Hepatocyte (in vitro differentiated cells): ENCODE measurements around the gene RGS3. TPM values are rescaled to one million over a fixed set of nuclear protein-coding genes. Genes with fewer than 3 reads are reported as not detected.

ENCODE experiments used
- DNase-seq: peaks from one replicate; pipeline ENCODE4 v3.0.0-alpha.2; 2016; ENCODE audit warnings: low spot score
- H2AFZ ChIP-seq: fragments of 200-600 bp; sonication (generic); 2 replicates; pipeline ENCODE4 v1.6.0; 2016; ENCODE audit warnings: antibody characterized with exemption, mild to moderate bottlenecking
- H3K27ac ChIP-seq: fragments of 200-600 bp; sonication (generic); 2 replicates; pipeline ENCODE4 v1.5.1; 2016; ENCODE audit warnings: mild to moderate bottlenecking
- H3K27me3 ChIP-seq: fragments of 200-600 bp; sonication (generic); 2 replicates; pipeline ENCODE4 v1.6.1; 2016
- H3K36me3 ChIP-seq: fragments of 200-600 bp; sonication (generic); replicated peaks from 2 replicates; pipeline ENCODE4 v1.5.1; 2016; ENCODE audit warnings: low read depth; ENCODE audit not compliant: insufficient read depth
- H3K4me1 ChIP-seq: fragments of 200-600 bp; sonication (generic); 2 replicates; pipeline ENCODE4 v1.5.1; 2016; ENCODE audit warnings: mild to moderate bottlenecking, moderate library complexity; ENCODE audit not compliant: insufficient read depth
- H3K4me2 ChIP-seq: fragments of 200-600 bp; sonication (generic); 2 replicates; pipeline ENCODE4 v1.6.0; 2016
- H3K4me3 ChIP-seq: fragments of 200-600 bp; sonication (generic); 2 replicates; pipeline ENCODE4 v1.5.1; 2016; ENCODE audit warnings: mild to moderate bottlenecking
- H3K79me2 ChIP-seq: fragments of 200-600 bp; sonication (generic); 2 replicates; pipeline ENCODE4 v1.6.0; 2017; ENCODE audit warnings: mild to moderate bottlenecking
- H3K9me2 ChIP-seq: fragments of 200-600 bp; sonication (generic); replicated peaks from 2 replicates; pipeline ENCODE4 v1.6.0; 2017; ENCODE audit warnings: mild to moderate bottlenecking; ENCODE audit not compliant: insufficient read depth
- H3K9me3 ChIP-seq: fragments of 200-600 bp; sonication (generic); 2 replicates; pipeline ENCODE4 v1.5.1; 2016; ENCODE audit warnings: low read depth, mild to moderate bottlenecking
- H4K20me1 ChIP-seq: fragments of 200-600 bp; sonication (generic); 2 replicates; pipeline ENCODE4 v1.6.0; 2016; ENCODE audit warnings: mild to moderate bottlenecking; ENCODE audit not compliant: insufficient read depth, poor library complexity, severe bottlenecking
- EZH2 ChIP-seq: fragments of 200-600 bp; sonication (generic); IDR thresholded peaks from 2 replicates; pipeline ENCODE4 v1.6.1; 2016; ENCODE audit warnings: antibody characterized with exemption, mild to moderate bottlenecking, borderline replicate concordance
- EZH2phosphoT487 ChIP-seq: fragments of 200-600 bp; sonication (generic); IDR thresholded peaks from one replicate; pipeline ENCODE4 v1.6.1; 2018; ENCODE audit warnings: antibody characterized with exemption, mild to moderate bottlenecking, low read depth, moderate library complexity; ENCODE audit not compliant: unreplicated experiment, severe bottlenecking
- WGBS: methylation state at CpG from one replicate; pipeline ENCODE4 v1.1.6; 2016; ENCODE audit warnings: low lambda C conversion rate; ENCODE audit errors: missing lambda C conversion rate; 5-methylcytosine and 5-hydroxymethylcytosine counted together
- polyA plus RNA-seq: library from polyadenylated mRNA; unstranded; fragments of >200 nt; fragmentation: Nextera tagmentation; extraction: Ambion mirVana; gene quantifications from 2 replicates; pipeline ENCODE4 v1.2.1, GENCODE V29; 2016
- total RNA-seq: library from RNA; depleted of rRNA; stranded (reverse); fragments of >200 nt; gene quantifications from 2 replicates; pipeline ENCODE4 v1.2.3, GENCODE V29; 2014
- TF ChIP-seq, protein P1 (sequence below): fragments of 200-600 bp; sonication (generic); IDR thresholded peaks from 2 replicates; pipeline ENCODE4 v1.5.1; 2016; ENCODE audit warnings: antibody characterized with exemption, mild to moderate bottlenecking; ENCODE audit not compliant: poor library complexity

Gene RGS3
- total and polyA plus RNA-seq, 2 experiments from 2014 or later, result 48.0 to 62.7 TPM

DNA sequence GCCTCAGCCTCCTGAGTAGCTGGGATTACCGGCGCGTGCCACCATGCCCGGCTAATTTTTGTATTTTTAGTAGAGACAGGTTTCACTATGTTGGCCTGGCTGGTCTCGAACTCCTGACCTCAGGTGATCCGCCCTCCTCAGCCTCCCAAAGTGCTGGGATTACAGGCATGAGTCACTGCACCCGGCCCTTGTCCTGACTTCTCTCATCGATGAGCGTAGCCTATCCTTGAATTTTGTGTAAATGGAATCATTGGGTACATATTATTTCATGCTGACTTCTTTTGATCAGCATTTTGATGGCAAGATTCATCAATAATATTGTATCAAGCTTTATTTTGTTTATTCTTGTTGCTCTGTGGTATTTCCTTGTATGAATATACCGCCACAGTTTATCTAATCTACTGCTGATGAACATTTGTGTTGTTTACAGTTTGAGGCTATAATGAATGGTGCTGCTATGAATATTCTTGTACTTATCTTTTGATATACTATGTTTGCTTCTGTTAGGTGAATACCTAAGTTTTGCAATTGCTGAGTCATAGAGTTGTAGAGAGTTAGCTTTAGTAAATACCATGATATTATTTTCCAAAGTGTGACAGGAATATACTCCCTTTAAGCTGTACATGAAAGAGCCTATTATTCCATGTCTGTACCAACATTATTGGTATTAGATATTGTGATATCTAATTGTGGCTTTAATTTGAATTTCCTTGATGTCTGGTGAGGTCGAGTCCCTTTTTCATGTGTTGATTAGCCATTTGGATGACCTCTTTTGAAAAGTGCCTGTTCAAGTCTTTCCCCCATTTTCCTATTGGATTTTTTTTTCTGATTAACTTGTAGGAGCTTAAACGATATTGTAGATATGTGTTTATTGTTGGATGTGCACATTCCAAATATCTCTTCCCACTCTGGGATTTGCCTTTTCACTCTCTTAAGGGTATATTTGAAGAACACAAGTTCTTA lies 107.5 kb downstream of the RGS3 start:
- Histone ChIP-seq H2AFZ (no peak overlapping the region), H3K27ac (no peak overlapping the region), H3K4me1 (peaks cover 34% of the 10 kb centered on the region), H3K36me3 (no peaks in the 10 kb centered on the region), H3K4me2 (no peak overlapping the region), H3K4me3 (no peak overlapping the region), H3K9me3 (no peaks in the 10 kb centered on the region), H3K27me3 (no peaks in the 10 kb centered on the region), H4K20me1 (no peaks in the 10 kb centered on the region), H3K79me2 (peaks cover 28% of the 10 kb centered on the region), H3K9me2 (no peaks in the 10 kb centered on the region)
- TF ChIP-seq, protein P1, sequence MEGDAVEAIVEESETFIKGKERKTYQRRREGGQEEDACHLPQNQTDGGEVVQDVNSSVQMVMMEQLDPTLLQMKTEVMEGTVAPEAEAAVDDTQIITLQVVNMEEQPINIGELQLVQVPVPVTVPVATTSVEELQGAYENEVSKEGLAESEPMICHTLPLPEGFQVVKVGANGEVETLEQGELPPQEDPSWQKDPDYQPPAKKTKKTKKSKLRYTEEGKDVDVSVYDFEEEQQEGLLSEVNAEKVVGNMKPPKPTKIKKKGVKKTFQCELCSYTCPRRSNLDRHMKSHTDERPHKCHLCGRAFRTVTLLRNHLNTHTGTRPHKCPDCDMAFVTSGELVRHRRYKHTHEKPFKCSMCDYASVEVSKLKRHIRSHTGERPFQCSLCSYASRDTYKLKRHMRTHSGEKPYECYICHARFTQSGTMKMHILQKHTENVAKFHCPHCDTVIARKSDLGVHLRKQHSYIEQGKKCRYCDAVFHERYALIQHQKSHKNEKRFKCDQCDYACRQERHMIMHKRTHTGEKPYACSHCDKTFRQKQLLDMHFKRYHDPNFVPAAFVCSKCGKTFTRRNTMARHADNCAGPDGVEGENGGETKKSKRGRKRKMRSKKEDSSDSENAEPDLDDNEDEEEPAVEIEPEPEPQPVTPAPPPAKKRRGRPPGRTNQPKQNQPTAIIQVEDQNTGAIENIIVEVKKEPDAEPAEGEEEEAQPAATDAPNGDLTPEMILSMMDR, result no peak
- TF ChIP-seq EZH2phosphoT487 (no peak), EZH2 (no peak)
- no peak for DNase-seq
- whole genome bisulfite sequencing, result 87% methylated on average over 12 of the region's 12 CpGs

DNA sequence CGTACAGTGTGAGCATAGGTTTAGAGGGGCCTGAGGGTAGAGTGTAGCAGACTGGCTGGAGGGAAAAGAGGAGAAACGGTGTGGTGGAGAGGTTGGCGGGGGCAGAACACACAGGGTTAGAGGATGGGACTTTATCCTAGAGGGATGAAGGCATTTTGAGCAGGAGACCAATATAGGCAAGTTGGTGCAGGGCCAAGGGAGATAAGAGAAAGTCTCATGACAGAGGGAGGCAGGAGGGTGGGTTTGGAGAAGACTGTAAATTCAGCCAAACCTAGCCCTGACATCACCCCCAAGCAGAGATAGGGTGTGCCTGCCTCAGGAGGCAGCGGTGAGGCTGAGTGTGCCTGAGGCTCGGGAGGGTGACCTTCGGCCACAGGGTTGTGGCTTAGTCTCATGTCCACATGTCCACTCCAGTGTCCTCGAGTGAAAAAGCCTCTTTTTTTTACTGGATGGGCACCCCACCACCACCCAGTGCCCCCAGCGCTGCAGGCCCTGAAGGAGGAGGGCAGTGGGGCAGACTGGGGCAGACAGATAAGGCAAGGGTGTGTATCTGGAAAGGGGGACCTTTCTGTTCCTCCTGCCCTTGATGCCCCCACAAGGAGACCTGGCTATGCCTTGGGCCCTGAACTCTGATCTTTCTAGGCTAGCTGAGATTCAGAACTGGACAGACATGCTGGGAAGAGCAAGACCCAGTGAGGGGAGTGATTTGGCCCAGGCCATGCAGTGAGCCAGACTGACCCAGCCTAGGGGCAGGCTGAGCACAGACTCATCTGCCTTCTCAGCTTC lies 108.7 kb downstream of the RGS3 start:
- Histone ChIP-seq H3K4me1 (peaks cover 26% of the 10 kb centered on the region), H3K4me3 (no peak overlapping the region), H3K9me3 (no peaks in the 10 kb centered on the region), H3K27ac (no peak overlapping the region), H3K9me2 (no peaks in the 10 kb centered on the region), H3K4me2 (no peak overlapping the region), H3K79me2 (peaks cover 17% of the 10 kb centered on the region), H4K20me1 (no peaks in the 10 kb centered on the region), H3K27me3 (no peaks in the 10 kb centered on the region), H2AFZ (no peak overlapping the region), H3K36me3 (no peaks in the 10 kb centered on the region)
- no peak for DNase-seq
- no peak for TF ChIP-seq EZH2
- no peak for TF ChIP-seq EZH2phosphoT487
- TF ChIP-seq, protein P1, result no peak
- 75% methylated on average over 8 of the region's 8 CpGs for WGBS

DNA sequence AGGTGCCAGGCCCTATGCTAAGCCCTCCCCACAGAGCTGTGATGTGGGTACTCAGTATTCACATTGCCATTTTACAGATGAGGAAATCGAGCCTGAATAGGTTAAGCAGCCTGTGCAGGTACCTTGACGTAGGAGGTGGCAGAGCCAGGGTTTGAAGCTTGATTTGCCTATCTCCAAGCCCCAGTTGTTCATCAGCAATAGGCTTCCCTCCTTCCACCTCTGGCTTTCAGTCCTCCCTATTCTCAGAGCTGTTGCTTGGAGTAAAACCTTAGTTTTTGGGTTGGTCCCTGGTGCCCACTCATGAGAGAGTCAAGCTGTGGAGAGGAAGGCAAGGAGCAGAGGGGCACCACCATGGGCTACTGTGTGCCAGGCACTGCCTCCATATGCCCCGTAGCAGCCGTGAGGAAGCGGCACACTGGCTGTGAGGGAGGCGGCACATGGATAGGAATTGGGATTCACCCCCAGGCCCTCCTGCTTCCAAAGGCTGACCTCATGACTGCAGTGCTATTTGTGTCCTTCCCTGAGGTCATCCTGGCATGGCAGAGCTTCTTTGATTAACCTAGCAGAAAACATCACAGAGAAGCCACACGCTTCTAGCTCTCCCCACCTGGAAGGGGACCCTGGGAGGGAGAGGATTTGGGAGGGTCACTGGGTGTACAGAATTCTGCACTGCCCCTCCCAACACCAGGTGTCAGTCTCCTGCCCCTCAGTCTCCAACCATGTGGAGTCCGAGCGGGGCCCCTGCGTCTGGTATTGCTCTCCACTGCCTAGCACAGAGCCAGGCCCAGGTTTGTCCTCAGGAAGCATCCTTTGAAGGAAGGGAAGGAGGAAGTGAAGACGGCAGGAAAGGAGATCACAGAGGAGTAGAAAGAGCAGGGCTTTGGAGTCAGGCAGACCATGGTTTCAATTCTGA lies 109.8 kb downstream of the RGS3 start:
- Histone ChIP-seq H3K27ac (no peak overlapping the region), H3K27me3 (no peaks in the 10 kb centered on the region), H3K4me2 (no peak overlapping the region), H3K4me3 (no peak overlapping the region), H3K79me2 (peaks cover 11% of the 10 kb centered on the region), H2AFZ (no peak overlapping the region), H3K9me2 (no peaks in the 10 kb centered on the region), H3K4me1 (peaks cover 19% of the 10 kb centered on the region), H4K20me1 (no peaks in the 10 kb centered on the region), H3K36me3 (no peaks in the 10 kb centered on the region), H3K9me3 (no peaks in the 10 kb centered on the region)
- no peak for DNase-seq
- WGBS, result 90% methylated on average over 11 of the region's 11 CpGs
- TF ChIP-seq EZH2, result no peak
- no peak for TF ChIP-seq EZH2phosphoT487
- TF ChIP-seq, protein P1, result no peak
